ENCODE measurements around the gene GNG2. TPM values are rescaled to one million over a fixed set of nuclear protein-coding genes. Genes with fewer than 3 reads are reported as not detected.

GNG2 gene
- total RNA-seq, 2 donors from 2014 or later: 99.1 to 132 TPM

GRCh38 chr14:52013984-52014600 is 153.7 kb downstream of the GNG2 start:
- Mint-ChIP-seq H3K27me3 (no peaks in the 10 kb centered on the region), H3K9me3 (no peaks in the 10 kb centered on the region)

DNA sequence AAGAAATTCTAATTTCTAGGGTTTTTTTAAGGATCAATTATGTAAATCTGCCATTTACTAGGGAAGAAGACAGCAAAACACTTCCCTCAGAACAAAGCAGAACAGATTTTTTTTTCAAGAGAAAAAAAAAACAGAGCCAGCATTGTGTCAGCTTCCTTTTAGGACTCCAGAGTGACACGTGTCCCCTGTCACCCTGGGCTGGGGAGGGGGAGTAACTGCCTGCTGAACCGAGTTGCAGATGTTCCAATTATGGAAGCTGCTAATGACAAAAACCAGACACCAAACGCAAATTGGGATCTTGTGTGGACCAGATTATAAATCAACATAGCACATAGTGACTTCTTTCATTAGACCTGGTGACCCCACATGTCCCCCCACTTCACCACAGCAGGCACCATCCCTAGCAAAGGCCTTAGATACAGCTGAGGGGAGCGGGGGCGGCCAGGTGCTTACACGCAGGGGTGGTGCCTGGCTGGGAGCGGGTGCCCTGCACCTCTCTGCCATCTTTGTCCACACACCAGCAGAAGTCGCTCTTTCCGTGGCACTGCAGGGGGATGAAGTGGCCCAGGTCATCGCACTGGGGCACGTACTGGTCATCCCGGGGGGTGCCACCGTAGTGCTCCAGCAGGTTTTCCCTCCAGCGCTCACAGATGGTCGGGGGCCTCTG is 154.3 kb downstream of the GNG2 start:
- Mint-ChIP-seq H3K27me3 (no peaks in the 10 kb centered on the region), H3K27ac (no peak overlapping the region), H3K36me3 (ENCODE audit: low read depth) (peaks cover 26% of the 10 kb centered on the region), H3K4me1 (no peaks in the 10 kb centered on the region), H3K9me3 (no peaks in the 10 kb centered on the region), H3K4me3 (no peak overlapping the region)
- ATAC-seq (replicated peaks): no peak

More at GRCh38 chr14:52013984-52014600, 153.7 kb downstream of the GNG2 start:
- Mint-ChIP-seq H3K27ac (no peak overlapping the region), H3K4me1 (no peaks in the 10 kb centered on the region), H3K4me3 (no peak overlapping the region), H3K36me3 (ENCODE audit: low read depth) (peaks cover 33% of the 10 kb centered on the region)
- ATAC-seq (replicated peaks): no peak

- Mint-ChIP-seq H3K27ac (no peak overlapping the region), H3K36me3 (ENCODE audit: low read depth) (peaks cover 18% of the 10 kb centered on the region), H3K9me3 (no peaks in the 10 kb centered on the region), H3K27me3 (no peaks in the 10 kb centered on the region), H3K4me1 (no peaks in the 10 kb centered on the region), H3K4me3 (no peak overlapping the region)
- ATAC-seq (replicated peaks): no peak
Observed at GRCh38 chr14:52015411-52016030, 155.1 kb downstream of the GNG2 start.

- peaks cover 11% of the 10 kb centered on the region for H3K4me1 Mint-ChIP-seq
- no peak for ATAC-seq (replicated peaks)
- no peaks in the 10 kb centered on the region for H3K27me3 Mint-ChIP-seq
- H3K27ac Mint-ChIP-seq: no peak overlapping the region
- no peak overlapping the region for H3K4me3 Mint-ChIP-seq
- no peaks in the 10 kb centered on the region for H3K36me3 Mint-ChIP-seq (ENCODE audit: low read depth)
- no peaks in the 10 kb centered on the region for H3K9me3 Mint-ChIP-seq
Observed at GRCh38 chr14:52018252-52018651, 157.8 kb downstream of the GNG2 start.

DNA sequence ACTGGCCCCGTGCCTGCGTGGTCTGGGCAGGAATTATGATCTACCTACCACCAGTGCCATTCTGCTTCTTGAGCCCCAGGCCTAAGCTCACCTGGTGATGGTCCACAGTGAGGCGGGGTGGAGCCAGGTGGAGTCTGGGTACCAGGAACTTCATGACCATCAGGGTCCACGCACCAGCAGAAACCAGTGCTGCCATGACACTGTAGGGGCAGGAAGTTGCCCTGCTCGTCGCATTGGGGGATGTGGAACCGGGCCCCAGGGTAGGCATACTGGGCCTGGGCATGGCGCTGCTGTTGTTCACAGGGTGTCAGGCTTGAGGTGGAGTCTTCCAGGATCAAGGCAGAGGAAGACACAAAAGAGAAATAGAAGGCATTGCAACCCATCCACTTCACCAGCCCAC is 158.6 kb downstream of the GNG2 start:
- no peaks in the 10 kb centered on the region for H3K9me3 Mint-ChIP-seq
- H3K27ac Mint-ChIP-seq: no peak overlapping the region
- H3K36me3 Mint-ChIP-seq (ENCODE audit: low read depth): no peaks in the 10 kb centered on the region
- no peak overlapping the region for H3K4me3 Mint-ChIP-seq
- H3K27me3 Mint-ChIP-seq: no peaks in the 10 kb centered on the region
- H3K4me1 Mint-ChIP-seq: peaks cover 11% of the 10 kb centered on the region
- ATAC-seq (replicated peaks): no peak

Other genes starting within 250 kb of the GNG2 start
- 1 to 10 TPM; 3.4 to 5.9 TPM for gene FRMD6, start 208.7 kb upstream of the GNG2 start, total RNA-seq
- gene RTRAF, start 128.9 kb downstream of the GNG2 start, total RNA-seq: 100 to 1,000 TPM; 138 to 190 TPM
- gene NID2, start 208.4 kb downstream of the GNG2 start, total RNA-seq: under 1 TPM in 1 of 2 donors, not detected in 1; 0.13 TPM